Measurements from ENCODE around the gene KRT25.
"Not testable (repeated sequence)": the region's sequence is repeated elsewhere in the genome, so short reads cannot be mapped to it uniquely, and the experiment has no call there.

The KRT25 gene

GRCh38 chr17:40760105-40761016, 5.2 kb upstream of the KRT25 start:
- no peak for DNase-seq (ENCODE audit: low read depth in 2 of 3, low spot score in 1 of 3)

- no peak for DNase-seq (ENCODE audit: low read depth in 2 of 3, low spot score in 1 of 3)
These were observed 1.3 kb downstream of the KRT25 start for GRCh38 chr17:40753804-40754203.

- DNase-seq (ENCODE audit: low read depth in 2 of 3, low spot score in 1 of 3) = no peak
These were observed 4.1 kb downstream of the KRT25 start for GRCh38 chr17:40751065-40751464.

DNA sequence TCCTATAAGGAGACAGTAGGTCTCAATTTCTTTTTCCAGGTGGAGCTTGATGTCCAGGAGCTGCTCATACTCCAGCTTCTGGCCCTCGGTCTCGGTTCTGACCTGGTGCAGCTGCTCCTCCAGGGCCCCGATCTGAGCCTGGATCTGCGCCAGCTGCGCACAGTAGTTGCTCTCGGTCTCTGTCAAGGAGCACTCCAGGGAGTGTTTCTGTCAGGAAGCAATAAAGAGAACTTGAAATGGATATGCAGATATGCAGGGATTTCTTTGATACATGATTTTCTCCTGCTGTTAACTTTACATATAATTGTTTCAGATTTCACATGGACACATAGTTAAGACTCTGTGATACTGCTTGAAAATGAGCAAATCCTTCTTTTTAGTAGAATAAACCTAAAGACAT, 4.7 kb downstream of the KRT25 start:
- no peak for DNase-seq (ENCODE audit: low read depth in 2 of 3, low spot score in 1 of 3)

DNA sequence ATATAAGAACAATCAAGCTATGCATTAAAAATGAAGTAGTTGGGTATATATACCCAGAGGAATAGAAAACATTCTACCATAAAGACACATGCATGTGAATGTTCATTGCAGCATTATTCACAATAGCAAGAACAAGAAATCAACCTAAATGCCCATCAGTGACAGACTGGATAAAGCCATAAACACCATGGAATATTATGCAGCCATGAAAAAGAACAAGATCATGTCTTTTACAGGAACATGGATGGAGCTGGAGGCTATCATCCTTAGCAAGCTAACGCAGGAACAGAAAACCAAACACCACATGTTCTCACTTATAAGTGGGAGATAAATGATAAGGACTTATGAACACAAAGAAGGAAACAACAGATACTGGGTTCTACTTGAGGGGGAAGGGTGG, 6.5 kb downstream of the KRT25 start:
- not testable (repeated sequence) for DNase-seq (ENCODE audit: low read depth in 2 of 3, low spot score in 1 of 3)

DNA sequence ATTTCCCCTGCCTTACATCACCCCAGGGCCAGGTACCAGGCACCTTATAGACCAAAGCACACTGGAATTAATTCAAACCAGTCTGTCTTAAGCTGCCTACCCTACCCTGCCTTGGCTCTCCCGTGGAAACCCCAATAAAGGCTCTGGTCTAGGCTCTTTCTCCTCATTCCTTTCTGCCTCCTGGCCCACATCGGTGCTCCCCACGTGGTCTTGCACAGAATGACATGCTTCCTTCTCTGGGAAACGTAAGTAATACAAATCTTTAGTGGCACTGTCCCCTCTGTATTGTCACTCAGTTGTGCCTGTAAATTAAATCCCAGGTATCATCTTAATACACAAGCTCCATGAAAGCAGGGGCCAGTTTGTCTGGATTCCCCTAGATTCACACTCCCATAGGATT, 16.6 kb downstream of the KRT25 start:
- no peak for DNase-seq (ENCODE audit: low read depth in 2 of 3, low spot score in 1 of 3)

- DNase-seq (ENCODE audit: low read depth in 2 of 3, low spot score in 1 of 3) = no peak
These were observed 20.1 kb downstream of the KRT25 start for GRCh38 chr17:40735016-40735415.

DNA sequence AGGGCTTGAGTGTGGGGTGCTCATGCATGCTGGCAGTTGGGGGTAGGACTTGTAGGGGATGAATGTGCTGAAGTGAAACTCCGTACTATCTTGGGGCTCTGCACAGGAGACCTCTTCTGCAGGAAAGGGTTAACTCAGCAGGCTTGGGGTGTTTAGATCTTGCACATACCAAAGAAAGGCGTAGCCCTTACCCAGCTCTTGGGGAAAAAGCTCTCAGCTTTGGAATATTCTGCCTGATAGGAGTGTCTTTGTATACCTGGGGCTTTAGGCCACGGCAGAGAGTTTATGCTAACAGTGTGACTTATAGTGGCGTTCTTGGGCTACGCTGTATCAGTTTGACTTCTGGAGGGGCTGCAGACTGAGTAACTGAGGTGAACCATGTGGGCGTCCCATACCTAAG, 21.1 kb downstream of the KRT25 start:
- DNase-seq (ENCODE audit: low read depth in 2 of 3, low spot score in 1 of 3) = no peak

GRCh38 chr17:40730970-40731369, 24.2 kb downstream of the KRT25 start:
- DNase-seq (ENCODE audit: low read depth in 2 of 3, low spot score in 1 of 3) = no peak

DNA sequence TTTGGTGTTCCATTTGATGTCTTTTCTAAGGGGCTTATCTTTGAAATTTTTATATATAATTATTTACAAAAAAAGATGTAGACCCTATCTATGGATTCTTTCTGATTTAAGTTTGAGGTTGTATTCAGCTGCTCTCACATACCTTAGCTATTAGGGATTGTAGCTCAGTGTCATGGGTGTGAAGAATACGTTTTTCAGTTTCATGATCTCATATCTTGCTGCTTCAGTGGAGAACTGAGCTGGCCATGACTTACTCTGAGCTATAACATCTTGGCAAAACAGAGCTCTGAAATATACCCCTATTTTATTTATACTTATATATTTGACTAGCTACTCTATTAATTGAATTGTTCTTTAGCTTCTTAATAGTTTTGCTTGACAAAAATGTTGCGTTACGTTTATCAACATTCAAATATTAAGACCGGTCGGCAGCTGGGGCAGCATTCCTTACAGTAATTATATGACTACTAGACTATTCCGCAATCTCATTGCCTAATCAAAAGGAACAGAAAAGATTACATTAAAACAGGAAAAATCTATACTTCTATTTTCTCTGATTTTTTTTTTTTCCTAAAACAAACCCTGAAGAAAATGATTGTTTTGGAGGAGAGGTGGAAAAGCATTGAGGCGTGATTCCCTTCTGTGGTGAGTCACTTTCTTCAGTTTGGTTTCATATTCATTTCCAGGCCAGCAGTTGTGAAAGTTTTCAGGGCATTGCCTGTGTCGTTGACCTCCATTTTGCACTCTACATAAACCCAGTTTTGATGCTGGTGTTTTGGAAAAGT, 27.5 kb downstream of the KRT25 start:
- no peak for DNase-seq (ENCODE audit: low read depth in 2 of 3, low spot score in 1 of 3)

- DNase-seq (ENCODE audit: low read depth in 2 of 3, low spot score in 1 of 3) = no peak
These were observed 28.2 kb downstream of the KRT25 start for GRCh38 chr17:40726919-40727318.

DNA sequence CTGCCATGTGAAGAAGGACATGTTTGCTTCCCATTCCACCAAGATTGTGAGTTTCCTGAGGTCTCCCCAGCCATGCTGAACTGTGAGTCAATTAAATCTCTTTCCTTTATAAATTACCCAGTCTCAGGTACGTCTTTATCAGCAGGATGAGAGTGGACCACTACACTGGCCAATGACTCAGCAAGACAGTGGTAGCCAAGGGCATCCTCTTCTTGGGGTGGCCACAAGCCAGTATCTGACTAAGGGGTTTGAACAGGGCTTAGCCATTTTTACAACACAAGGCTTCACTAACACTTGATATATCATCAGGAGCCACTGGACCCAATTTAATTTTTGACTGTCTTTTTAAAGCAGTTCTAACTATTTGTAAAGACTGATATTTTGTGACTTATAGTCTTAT, 30.5 kb downstream of the KRT25 start:
- DNase-seq (ENCODE audit: low read depth in 2 of 3, low spot score in 1 of 3) = no peak

- DNase-seq (ENCODE audit: low read depth in 2 of 3, low spot score in 1 of 3) = no peak
These were observed 32.9 kb downstream of the KRT25 start for GRCh38 chr17:40722241-40722640.

DNA sequence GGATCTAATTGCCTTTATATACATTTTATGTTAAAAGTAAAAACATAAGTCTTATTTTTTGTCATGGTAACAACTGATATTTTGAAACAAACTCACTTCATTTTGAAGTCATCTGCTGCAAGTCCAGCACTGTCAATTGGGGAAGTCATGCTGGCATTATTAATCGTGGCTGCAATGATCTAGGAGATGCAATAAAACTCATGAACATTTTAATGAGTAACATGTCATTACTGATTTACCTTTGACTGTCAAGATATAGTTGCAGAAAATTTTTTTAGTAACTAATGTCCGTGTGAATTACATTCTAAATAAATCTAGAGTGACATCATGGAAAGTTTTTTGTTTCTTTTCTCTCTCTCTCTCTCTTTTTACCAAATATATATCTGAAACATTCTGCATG, 34.2 kb downstream of the KRT25 start:
- DNase-seq (ENCODE audit: low read depth in 2 of 3, low spot score in 1 of 3) = no peak

- no peak for DNase-seq (ENCODE audit: low read depth in 2 of 3, low spot score in 1 of 3)
These were observed 36.2 kb downstream of the KRT25 start for GRCh38 chr17:40718930-40719329.

DNA sequence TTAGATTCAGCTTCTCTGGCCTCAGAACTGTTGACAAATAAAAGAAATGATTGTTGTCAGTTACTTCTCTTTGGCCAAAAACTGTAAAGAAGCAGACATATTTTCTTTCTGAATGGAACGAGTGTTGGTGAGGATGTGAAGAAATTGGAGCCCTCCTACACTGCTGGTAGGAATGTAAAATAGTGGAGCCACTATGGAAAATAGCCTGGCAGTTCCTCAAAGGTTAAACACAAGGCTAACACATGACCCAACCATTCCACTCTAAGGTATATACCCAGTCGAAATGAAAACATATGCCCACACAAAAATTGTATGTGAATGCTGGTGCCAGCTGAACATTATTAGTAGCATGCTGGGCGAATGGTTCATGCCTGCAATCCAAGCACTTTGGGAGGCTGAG, 37.4 kb downstream of the KRT25 start:
- no peak for DNase-seq (ENCODE audit: low read depth in 2 of 3, low spot score in 1 of 3)

GRCh38 chr17:40714473-40714872, 40.7 kb downstream of the KRT25 start:
- no peak for DNase-seq (ENCODE audit: low read depth in 2 of 3, low spot score in 1 of 3)

DNA sequence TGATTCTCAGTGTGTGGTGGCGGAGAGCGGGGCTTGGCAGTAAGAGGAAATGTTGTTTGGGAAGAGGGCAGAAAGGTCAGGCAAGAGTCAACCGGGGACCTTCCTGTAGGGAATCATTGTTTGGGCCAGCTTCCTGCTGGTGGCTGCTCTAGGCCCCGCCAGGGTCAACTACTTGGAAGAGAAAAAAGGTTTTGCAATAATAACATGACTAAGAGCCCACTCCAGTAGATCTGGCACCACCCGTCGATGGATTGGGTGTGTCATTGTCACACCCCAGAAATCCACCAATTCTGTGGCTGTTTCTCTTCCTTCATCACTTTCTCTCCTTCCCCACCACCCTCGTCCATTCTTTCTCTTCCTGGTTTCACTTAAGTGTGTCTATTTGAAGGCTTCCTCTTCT, 47.4 kb downstream of the KRT25 start:
- no peak for DNase-seq (ENCODE audit: low read depth in 2 of 3, low spot score in 1 of 3)

DNA sequence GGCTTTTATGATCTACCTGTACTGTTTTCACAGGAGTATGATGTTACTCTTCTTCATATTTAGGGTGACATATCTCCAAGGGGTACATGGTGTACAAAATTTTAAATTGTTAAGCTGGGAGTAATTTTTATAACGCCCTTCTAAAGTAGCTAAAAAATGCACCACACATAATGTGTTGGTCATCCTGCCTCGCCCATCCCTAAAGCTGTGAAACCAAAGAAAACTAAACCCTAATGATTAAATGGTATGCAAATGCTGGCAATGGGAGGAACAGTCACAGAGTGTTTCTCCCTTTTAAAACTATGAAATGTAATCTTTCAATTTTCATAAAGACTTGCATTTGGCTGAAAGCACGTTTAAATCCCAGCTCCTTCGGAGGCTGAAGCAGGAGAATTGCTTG, 49.5 kb downstream of the KRT25 start:
- no peak for DNase-seq (ENCODE audit: low read depth in 2 of 3, low spot score in 1 of 3)

GRCh38 chr17:40703652-40704051, 51.5 kb downstream of the KRT25 start, which contains the start of gene KRT24:
Gene KRT24 (minus strand): TSS chr17:40703752. CDS start chr17:40703693, 59 bp downstream.
- DNase-seq (ENCODE audit: low read depth in 2 of 3, low spot score in 1 of 3) = no peak

DNA sequence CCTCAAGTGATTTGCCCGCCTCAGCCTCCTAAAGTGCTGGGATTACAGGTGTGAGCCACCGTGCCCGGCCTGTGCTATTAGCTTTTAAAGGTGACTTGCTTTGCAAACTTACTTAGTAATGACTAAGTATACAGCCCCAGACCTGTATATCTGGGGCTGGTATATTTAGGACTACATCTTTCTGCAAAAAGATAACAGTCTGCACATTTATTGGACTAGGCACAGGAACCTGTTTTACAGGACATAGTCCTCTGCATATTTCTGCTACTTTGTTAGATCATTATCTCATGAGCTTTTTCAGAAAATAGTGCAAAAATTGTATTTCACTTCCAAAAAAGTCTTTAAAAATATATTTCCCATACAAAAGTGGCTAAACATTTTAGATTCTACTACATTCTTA, 52.9 kb downstream of the KRT25 start:
- DNase-seq (ENCODE audit: low read depth in 2 of 3, low spot score in 1 of 3) = no peak

- no peak for DNase-seq (ENCODE audit: low read depth in 2 of 3, low spot score in 1 of 3)
These were observed 55.3 kb downstream of the KRT25 start for GRCh38 chr17:40699853-40700252.
